ENCODE results near the gene TCEAL5.
A peak's percentile ranks its signal among the peaks of the same experiment; 100 is the strongest.
"Not testable (repeated sequence)": the region's sequence is repeated elsewhere in the genome, so short reads cannot be mapped to it uniquely, and the experiment has no call there.

The TCEAL5 gene
- 0 to 0.44 (median 0) reads per million in 17 experiments for total RNA-seq

- peak in 2 of 4 experiments; percentile 1 to 3 for DNase-seq
Observed at GRCh38 chrX:103276581-103277002, at the start of gene TCEAL5. Gene TCEAL5 (minus strand): TSS chrX:103276750. CDS start chrX:103274563, 2,187 bp downstream.

- DNase-seq, result no peak
Observed at GRCh38 chrX:103311399-103311780, 34.8 kb upstream of the TCEAL5 start.

GRCh38 chrX:103310555-103311398, 34.2 kb upstream of the TCEAL5 start, which contains the start of gene BEX2:
Gene BEX2 (minus strand): TSS chrX:103310990. CDS start chrX:103309976, 1,014 bp downstream.
- DNase-seq, result peak; percentile 35 to 60 (median 46)

GRCh38 chrX:103309860-103310554, 33.5 kb upstream of the TCEAL5 start:
- DNase-seq, result no peak

GRCh38 chrX:103305666-103306065, 29.1 kb upstream of the TCEAL5 start:
- DNase-seq, result not testable (repeated sequence)

GRCh38 chrX:103304705-103305104, 28.2 kb upstream of the TCEAL5 start:
- no peak for DNase-seq

GRCh38 chrX:103293118-103293517, 16.6 kb upstream of the TCEAL5 start:
- no peak for DNase-seq

- no peak for DNase-seq
Observed at GRCh38 chrX:103279624-103280023, 3.1 kb upstream of the TCEAL5 start.

- DNase-seq, result no peak
Observed at GRCh38 chrX:103275947-103276567, 493 bp downstream of the TCEAL5 start.

- no peak for DNase-seq
Observed at GRCh38 chrX:103274284-103274683, 2.3 kb downstream of the TCEAL5 start.

GRCh38 chrX:103258275-103258674, 18.3 kb downstream of the TCEAL5 start:
- DNase-seq, result no peak

- no peak for DNase-seq
Observed at GRCh38 chrX:103256651-103257050, 19.9 kb downstream of the TCEAL5 start.

GRCh38 chrX:103254921-103255493, 21.5 kb downstream of the TCEAL5 start, which contains the start of gene TCEAL8:
Gene TCEAL8 (minus strand): TSS chrX:103255155. CDS start chrX:103253979, 1,176 bp downstream.
- DNase-seq, result peak; percentile 69 to 81 (median 80)

GRCh38 chrX:103254171-103254824, 22.3 kb downstream of the TCEAL5 start:
- peak in 3 of 4 experiments; percentile 8 to 24 (median 16) for DNase-seq

GRCh38 chrX:103253608-103254007, 22.9 kb downstream of the TCEAL5 start:
- peak in 3 of 4 experiments; percentile 20 to 27 (median 21) for DNase-seq

- no peak for DNase-seq
Observed at GRCh38 chrX:103250977-103251376, 25.6 kb downstream of the TCEAL5 start.

- no peak for DNase-seq
Observed at GRCh38 chrX:103249805-103250204, 26.7 kb downstream of the TCEAL5 start.

- peak; percentile 9 to 44 (median 42) for DNase-seq
Observed at GRCh38 chrX:103248553-103248952, 28.0 kb downstream of the TCEAL5 start.

- no peak for DNase-seq
Observed at GRCh38 chrX:103240155-103240554, 36.4 kb downstream of the TCEAL5 start.

GRCh38 chrX:103236296-103236695, 40.3 kb downstream of the TCEAL5 start:
- DNase-seq, result no peak

GRCh38 chrX:103235608-103236007, 40.9 kb downstream of the TCEAL5 start:
- not testable (repeated sequence) for DNase-seq

- DNase-seq, result no peak
Observed at GRCh38 chrX:103234869-103235268, 41.7 kb downstream of the TCEAL5 start.
